GM21737 (cell line): ENCODE measurements around the gene QKI.

ENCODE experiments used
- ATAC-seq: cut with Tn5 transposase; IDR thresholded peaks from one replicate; pipeline ENCODE4 v1.9.1; 2021; ENCODE audit warnings: mild to moderate bottlenecking, moderate library complexity; ENCODE audit not compliant: unreplicated experiment

Gene QKI

GRCh38 chr6:163527291-163527690, 112.8 kb downstream of the QKI start:
- ATAC-seq: no peak

- ATAC-seq: no peak
Measured at GRCh38 chr6:163529605-163530004, 115.1 kb downstream of the QKI start.

- no peak for ATAC-seq
Measured at GRCh38 chr6:163530406-163530805, 115.9 kb downstream of the QKI start.

- no peak for ATAC-seq
Measured at GRCh38 chr6:163531122-163531521, 116.6 kb downstream of the QKI start.

DNA sequence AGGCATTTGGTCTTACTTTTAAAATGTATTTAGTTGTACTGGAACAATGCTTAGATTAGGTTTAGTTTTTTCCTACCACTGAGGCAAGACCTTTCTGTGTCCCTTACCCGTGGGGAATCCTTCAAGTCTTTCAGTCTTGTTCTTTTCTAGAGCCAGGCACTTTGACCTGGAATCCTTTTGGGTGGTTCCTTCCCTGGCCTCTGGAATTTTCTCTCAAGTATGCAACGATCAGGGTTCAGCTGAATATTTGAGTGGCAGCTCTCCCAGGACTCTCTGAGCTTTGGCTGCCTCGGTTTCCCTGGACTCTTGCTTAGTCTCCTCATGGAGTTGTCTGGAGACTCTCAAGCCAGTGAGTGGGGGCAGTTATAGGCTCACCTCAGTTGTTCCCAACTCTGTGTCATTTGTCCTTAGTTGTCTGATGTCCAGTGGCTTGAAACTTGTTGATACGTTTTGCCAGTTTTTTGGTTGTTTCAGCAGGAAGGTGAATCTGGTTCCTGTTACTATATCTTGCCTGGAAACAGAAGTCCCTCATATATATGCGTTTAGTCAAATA, 118.1 kb downstream of the QKI start:
- no peak for ATAC-seq

GRCh38 chr6:163533443-163533842, 118.9 kb downstream of the QKI start:
- no peak for ATAC-seq

- ATAC-seq: no peak
Measured at GRCh38 chr6:163536770-163537169, 122.3 kb downstream of the QKI start.

GRCh38 chr6:163538331-163538730, 123.8 kb downstream of the QKI start:
- ATAC-seq: no peak

DNA sequence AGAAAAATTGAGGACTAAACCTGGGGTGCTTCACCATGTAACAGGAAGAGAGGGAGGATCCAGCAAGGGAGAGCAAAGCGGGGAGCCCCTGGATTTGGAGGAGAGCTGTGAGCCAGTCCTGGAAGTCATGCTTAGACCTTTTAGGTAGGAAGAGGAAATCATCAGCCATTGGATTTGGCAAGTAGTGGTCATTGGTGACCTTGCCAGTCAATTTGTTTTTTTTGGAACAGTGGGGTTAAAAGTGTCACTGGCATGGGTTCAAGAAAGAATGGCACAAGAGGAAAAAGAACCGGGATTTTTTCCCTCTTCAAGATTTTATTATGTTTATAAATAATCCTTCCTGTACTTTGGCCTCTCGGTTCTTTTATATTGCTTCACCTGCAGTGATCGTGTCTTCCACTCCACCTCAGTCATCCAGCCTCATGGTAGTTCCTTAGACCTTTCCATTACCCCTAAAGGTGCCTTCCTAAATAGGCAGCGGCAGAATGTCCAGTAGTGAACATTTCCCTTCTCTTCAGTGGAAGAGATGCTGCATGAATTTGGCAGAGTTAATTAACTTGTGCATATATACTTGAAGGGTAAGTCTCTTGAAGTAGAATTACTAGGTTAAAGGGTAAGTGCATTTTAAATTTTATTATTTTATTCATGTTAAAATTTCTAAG, 124.7 kb downstream of the QKI start:
- ATAC-seq: no peak

DNA sequence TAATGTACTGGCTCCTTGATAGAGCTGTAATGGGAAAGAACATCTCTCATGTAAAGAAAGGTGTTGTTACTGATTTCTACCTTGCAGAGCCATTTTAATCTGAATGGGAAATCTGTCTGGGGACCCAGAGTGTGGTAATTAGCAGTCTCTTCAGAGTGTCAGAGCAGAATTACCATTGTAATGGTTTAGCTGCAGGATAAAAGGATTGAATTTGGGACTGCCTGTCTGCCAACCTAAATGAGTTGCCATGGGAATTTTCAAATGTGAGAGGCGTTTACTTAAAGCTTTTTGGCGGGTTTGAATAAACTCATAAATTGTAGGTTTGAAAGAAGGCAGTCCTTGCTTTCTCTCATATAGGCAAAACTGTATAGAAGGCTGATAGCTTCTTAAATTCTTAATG, 128.8 kb downstream of the QKI start:
- no peak for ATAC-seq

GRCh38 chr6:163545370-163545769, 130.9 kb downstream of the QKI start:
- no peak for ATAC-seq

DNA sequence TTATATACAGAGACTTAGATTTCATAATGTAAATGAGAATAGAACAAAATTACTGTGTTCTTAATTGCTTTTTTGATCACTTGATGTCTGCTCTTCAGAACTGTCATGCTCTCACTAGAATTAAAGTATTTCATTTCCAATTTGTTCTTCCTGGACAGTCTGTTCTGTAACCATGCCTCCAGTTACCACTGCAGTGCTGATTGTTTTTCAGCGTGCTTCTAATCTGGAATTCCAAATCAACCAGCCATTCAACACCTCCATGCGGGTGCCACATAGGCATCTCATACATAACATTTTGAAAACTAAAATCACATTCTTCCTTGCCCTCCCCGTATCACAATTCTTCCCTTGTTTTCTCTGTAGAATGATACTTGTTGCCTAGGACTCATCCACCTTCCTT, 132.8 kb downstream of the QKI start:
- ATAC-seq: no peak

DNA sequence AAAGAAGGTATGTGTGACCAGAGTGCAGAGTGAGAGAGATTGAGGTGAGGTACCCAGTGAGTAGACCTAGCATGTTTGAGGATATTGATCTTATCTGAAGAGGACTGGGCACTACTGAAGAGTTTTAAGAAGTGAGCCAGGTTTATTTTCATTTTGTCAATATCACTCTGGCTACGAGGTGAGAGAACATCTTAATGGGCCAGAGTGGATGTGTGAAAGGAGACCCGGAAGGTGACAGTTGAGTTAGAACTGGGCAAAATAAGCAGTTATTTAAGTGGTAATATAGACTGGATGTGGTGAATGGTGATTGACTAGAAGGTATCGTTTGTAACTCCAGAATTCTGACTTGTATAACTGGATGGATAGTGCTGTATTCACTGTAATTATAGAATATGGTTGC, 134.1 kb downstream of the QKI start:
- ATAC-seq: no peak

- no peak for ATAC-seq
Measured at GRCh38 chr6:163554032-163554431, 139.5 kb downstream of the QKI start.

GRCh38 chr6:163554663-163555062, 140.1 kb downstream of the QKI start:
- no peak for ATAC-seq

DNA sequence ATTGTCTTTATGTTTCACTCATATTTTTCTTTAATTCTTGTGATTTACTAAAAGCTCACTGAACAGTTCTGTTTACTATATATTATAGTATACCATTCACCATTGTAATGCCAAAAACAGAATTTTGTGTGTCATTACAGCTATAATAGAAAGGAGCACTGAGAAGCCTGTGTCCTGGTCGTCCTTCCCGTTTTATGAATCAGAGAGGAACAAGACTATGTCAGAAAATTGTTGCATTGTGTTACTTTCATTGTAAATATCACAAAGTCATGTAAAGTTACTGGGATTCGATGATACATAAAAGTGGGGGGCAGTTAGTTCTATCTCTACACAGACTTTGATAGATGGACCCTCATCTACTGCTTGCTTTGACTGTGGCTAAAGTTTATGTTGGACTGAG, 145.1 kb downstream of the QKI start:
- no peak for ATAC-seq

DNA sequence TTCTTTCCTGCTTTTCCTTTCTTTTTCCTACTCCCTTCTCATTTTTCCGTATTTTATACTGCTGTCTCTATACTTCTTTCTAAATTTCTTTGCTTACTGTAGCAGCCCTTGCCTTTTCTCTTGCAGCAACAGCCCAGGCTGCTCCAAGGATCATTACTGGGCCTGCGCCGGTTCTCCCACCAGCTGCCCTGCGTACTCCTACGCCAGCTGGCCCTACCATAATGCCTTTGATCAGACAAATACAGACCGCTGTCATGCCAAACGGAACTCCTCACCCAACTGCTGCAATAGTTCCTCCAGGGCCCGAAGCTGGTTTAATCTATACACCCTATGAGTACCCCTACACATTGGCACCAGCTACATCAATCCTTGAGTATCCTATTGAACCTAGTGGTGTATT, 148.8 kb downstream of the QKI start:
- no peak for ATAC-seq

DNA sequence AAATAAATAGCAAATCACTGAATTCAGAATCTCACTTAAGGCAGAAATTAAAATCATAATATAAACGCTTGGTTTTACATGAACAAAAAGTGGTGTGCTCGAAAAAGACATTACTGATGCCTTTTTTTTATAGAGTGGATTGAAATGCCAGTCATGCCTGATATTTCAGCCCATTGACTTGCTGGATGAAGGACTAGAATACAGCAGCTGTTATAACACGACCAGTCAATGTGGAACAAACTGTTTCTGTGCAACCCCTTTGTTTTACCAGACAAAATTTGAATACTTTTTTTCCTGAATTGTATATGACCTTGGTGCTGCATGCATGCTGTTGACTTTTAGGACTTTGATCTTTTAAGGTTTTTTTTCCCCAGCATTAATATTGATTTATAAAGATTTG, 150.0 kb downstream of the QKI start:
- ATAC-seq: no peak

DNA sequence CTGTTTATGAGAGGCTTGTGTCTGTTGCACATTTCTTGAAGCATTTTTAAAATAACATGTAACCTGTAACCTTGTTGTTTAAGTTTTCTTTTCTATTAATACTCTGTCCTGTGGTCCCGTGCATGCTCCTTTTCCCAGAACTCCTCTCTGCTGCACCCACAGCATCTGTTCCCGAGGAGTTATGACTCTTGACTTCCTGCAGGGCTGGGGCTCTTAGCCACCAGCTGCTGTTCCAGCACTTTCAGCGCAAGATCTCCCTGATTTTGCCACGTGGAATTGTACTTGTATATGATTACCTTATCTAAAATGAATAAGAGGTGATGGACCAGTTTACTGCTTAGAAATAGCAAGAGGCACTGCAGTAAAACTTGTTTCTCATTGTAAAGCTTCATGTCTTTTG, 150.6 kb downstream of the QKI start:
- no peak for ATAC-seq

DNA sequence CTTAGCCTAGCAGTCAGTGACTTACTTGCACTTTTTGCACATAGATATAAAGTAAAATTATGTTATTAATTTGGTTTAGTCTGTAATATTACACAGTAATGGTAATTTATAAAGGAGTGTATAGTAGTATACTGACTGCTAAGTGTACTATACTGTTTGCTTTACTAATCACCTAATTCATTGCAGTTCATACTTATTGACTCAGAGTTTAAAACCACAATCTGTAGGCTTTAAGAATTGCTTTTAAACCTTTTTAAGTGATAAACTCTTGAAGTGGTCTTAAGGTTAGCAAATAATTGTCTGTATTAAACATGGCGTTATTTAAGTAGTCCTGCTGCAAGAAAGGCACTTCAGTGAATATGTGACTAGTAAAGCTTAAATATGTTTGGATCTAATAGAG, 151.5 kb downstream of the QKI start:
- no peak for ATAC-seq

GRCh38 chr6:163568275-163568674, 153.8 kb downstream of the QKI start:
- ATAC-seq: no peak

- no peak for ATAC-seq
Measured at GRCh38 chr6:163570579-163571231, 156.2 kb downstream of the QKI start.

GRCh38 chr6:163571730-163572129, 157.2 kb downstream of the QKI start:
- ATAC-seq: no peak
